Erythroblast (primary cell): ENCODE measurements around the gene PMM1.

Experiments used
- GATA1 ChIP-seq: IDR thresholded peaks from 2 replicates; pipeline ENCODE4 v1.6.1; 2011; ENCODE audit warnings: low read depth, mild to moderate bottlenecking, control low read depth, low read length, moderate library complexity
- POLR2A ChIP-seq: IDR thresholded peaks from 2 replicates; pipeline ENCODE4 v1.6.1; 2011; ENCODE audit warnings: mild to moderate bottlenecking, low read length

GRCh38 chr22:41560095-41560471 lies 29.6 kb downstream of the PMM1 start:
- TF ChIP-seq POLR2A (no peak), GATA1 (no peak)
